NCI-H146 (cell line): ENCODE data around the gene SEC61A2.

ENCODE experiments used
- DNase-seq: peaks from one replicate; lab custom pipeline; 2025; lab: John Stamatoyannopoulos, UW

The SEC61A2 gene

DNA sequence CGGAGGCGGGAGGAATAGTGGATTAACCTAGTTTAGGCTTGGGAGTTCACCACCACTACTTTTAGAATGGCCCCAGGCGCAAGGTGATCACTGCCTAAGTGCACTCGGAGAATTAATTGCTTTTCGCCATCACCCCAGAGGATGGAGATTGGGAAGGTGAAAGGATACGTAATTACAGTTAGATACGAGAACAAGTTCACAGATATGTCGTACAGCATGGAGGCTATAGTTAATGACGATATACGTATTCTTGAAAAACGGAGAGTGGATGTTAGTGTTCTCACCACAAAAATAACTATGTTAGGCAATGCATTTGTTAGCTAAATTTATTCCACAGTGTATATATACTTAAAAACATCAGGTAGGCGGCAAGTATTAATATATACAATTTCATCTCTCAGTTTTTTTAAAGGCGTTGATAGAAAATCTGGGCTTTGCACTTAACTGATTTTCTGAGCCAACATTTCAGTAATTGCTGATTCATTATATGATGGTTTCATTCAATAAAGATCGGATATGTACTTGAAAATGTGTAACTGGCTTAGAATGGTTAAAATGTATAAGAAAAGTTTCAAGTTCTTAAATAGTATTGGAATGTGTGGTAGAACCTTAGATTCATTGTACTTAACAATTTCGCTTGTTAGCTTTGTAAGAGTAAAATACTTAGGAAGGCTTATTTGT is 67.2 kb downstream of the SEC61A2 start:
- no peak for DNase-seq

DNA sequence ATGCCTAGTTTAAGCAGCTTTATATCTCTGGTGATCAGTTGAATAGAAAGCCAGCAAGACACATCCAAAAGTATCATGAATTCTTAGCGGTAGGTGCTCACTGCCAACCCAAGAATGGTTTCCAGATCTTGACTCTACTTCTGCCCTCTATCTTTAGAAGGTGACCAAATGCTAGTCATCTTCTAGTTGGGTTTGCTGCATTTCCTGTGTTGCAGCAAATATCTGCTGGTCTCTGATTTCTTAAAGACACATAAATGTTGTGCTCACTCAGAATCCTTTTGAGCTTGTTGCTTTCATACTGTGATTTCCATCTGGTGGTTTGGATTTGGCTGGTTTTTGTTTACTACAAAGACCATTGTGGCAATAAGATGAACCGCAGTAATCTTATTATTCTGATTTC is 68.7 kb downstream of the SEC61A2 start:
- no peak for DNase-seq

DNA sequence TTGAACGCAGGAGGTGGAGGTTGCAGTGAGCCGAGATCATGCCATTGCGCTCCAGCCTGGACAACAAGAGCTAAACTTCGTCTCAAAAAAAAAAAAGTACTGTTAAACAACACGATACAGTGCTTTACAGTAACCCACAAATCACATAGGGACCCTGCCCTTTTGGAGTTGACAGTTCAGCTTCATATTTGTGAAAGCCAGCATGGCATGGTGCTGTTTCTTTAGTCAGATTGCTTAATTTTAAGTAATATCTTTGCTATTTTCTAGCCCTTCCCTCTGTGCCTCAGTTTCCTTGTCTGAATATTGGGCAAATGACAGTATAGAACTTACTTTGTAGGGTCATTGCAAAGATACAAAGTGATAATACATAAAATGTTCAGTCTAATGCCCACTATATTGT is 71.4 kb downstream of the SEC61A2 start:
- DNase-seq, result no peak

DNA sequence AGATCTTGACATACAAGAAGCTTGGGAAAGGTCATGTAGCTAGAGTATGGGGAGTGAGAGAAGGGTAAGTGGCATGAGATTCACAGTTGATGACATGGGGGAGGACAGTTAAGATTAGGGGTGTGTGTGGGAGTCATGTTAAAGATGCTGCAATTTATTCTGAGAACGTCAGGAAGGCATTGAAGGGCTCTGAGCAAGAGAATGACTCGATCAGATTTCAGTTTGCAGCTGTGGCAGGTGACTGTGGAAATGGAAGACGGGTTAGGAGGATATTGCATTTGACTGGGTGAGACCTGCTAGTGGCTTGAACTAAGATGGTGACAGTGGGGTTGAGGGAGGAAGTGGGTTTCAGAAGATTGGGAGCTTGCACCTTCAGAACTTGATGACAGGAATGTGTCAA is 72.1 kb downstream of the SEC61A2 start:
- DNase-seq, result no peak

DNA sequence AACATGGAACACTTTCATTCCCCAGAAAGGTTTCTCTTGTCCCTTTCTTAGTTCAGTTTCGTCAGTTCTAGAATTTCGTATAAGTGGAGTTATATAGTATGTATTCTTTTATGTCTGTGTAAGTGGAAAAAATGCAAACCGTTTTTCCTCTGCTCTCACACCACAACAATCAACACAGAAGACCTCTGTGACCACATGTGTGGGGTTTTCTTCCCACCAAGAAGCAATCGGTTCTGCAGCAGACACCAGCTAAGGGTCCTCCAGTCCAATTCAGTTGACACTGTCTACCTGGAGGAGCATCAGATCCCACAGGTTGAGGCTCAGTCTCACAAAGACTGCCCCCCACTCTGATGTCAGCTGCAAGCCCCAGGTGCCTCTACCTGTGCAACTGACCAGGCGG is 72.7 kb downstream of the SEC61A2 start:
- DNase-seq, result no peak

DNA sequence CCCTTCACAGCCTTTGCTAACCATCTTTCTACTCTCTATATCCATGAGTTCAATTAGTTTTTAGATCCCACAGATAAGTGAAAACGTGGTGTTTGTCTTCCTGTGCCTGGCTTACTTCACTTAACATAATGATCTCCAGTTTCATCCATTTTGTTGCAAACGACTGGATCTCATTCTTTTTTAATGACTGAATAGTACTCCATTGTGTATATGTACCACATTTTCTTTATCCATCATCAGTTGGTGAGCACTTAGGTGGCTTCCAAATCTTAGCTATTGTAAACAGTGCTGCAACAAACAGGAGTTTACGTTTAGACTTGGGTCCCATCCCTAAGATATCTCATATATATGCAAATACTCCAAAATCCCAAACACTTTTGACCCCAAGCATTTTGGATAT is 75.6 kb downstream of the SEC61A2 start:
- DNase-seq, result no peak

DNA sequence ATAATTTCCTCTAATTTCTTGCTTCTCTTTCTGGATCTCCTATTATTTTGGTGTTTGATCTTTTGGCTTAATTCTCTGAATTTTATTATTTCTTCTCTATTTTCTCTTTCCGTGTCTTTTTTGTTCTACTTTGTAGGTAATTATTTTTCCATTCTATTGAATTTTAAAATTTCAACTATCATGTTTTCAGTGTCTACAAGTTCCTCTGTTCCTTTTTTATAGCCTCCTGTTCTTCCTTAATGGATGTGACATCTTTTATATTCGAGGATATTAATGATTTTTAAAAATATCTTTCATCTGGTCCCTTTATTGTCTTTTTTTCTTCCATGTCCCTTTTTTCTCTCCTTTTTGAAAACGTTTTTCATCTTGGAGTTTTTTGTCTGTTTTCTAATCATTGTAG is 77.6 kb downstream of the SEC61A2 start:
- no peak for DNase-seq

DNA sequence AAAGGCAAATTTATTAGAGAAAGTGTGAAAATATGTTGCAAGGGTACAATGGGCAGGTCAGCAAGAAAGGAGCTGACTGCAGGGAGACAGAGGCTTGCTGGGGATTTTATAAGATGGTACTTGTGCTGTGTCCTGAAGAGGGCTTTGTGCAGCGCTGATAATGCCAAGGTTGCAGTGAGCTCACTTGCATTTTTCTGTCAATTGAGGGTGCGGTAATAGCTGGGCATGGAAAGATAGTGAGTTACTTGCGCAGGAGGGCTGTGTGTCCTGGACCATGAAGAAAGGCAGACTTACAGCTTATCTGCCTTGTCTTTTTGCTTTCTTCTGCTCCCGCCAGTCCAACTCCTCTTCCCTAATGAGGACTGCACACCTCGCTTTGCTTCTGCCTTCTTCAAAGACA is 79.0 kb downstream of the SEC61A2 start:
- no peak for DNase-seq

DNA sequence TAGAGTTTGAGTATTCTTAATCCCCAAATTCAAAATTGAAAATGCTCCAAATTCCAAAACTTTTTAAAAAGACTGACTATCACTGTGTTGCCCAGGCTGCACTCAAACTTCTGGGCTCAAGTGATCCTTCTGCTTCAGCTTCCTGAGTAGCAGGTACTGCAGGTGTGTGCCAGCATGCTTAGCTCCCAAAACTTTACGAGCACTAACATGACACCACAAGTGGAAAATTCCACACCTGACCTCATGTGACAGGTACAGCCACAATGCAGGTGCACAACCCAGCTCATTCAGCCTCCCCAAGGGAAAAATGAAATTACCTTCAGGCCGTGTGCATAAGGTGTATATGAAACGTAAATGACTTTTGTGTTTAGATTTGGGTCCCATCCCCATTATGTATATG is 83.0 kb downstream of the SEC61A2 start:
- no peak for DNase-seq

DNA sequence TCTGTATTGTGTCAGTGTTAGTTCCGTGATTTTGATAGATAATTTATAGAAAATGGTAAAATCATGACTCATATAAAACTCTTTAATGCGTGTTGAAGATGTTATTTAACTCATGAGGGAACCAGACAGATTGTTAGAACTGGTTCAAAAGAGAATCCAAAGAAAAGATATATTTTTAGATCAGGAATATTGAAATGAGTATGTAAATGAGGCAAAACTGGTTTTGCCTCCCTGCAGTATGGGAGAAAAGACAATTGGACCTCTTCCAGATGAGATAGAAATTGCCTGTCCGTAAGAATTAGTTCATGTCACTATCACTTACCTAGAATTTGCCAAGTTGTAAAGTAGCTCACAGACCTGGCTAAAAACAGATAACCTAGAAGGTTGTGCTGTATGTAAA is 84.1 kb downstream of the SEC61A2 start:
- DNase-seq, result no peak

DNA sequence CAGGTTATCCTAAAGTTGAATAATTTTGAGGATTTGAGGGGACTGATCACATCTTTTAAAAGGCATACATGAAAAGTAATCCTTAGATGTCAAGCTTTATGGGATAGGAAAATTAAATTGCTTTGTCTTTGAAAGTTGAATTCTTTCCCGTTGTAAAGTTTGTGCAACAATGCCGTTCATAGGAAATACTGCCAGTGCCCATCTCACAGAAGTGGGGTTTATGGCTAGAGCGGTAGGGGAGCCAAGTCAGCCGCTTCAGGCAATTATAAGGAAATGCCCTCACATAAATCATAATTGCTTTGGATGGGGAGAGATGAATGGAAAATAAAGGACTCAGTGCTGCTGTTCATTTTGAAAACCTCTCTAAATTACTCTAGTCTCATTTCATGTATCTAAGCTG is 84.6 kb downstream of the SEC61A2 start:
- DNase-seq, result no peak

DNA sequence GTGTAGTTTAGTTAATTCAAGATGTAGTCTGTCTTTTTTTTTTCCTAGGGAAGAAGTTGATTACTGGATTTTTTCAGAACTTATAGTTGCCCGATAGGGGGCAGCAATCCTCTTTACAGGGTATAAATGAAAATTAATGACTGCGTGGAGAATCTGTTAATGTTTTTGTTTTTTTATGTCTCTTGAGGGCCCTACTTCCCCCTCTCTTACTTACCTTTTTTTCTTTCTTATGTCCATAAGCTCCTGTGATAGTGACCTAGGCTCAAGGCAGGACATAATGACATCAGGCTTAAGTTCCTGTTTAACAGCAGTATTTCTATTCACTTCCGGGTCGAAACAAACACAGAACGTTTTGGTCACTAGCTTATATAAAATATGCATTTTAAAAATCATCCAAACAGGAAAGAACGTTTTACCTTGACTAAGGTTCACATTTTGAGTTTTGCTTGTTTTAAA is 85.3 kb downstream of the SEC61A2 start:
- peak; percentile 74 for DNase-seq
